Breast epithelium (tissue), 3 donors: ENCODE results near the gene LPAR1.

Experiments used
- POLR2A ChIP-seq: fragments of 450-650 bp; IDR thresholded peaks from one replicate; pipeline ENCODE4 v1.6.1; 2016; ENCODE audit warnings: antibody characterized with exemption, mild to moderate bottlenecking, moderate library complexity
- POLR2AphosphoS5 ChIP-seq, 3 donors: sonication (generic); formaldehyde crosslinking; IDR thresholded peaks; one replicate each; pipeline ENCODE4 v1.6.1; 2017; ENCODE audit warnings: antibody characterized with exemption in 3 of 3
- TF ChIP-seq, protein P1 (sequence below), 3 donors: fragments of 450-650 bp; IDR thresholded peaks; one replicate each; pipeline ENCODE4 v1.5.1; 2016 to 2017; ENCODE audit warnings: antibody characterized with exemption in 3 of 3, mild to moderate bottlenecking in 3 of 3, moderate library complexity in 3 of 3

DNA sequence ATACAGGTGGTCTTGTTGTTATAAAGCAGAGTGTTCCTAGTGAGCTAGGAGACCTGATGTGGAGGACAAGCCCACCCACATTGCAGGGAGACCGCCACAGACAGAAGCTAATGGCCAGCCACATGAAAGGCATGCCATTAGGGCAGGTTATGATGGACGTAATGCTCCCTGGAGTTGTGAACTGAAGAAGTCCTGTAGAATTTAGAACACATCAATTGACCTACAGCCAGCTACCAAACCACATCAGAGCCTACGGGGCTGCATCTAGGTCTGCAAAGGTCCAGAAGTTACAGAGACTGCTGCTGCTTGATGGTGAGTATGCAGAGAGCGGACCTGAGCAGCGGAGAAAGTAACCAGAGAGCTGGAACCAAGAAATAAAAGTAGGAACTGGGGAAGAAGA lies 116.6 kb downstream of the LPAR1 start:
- TF ChIP-seq, protein P1, sequence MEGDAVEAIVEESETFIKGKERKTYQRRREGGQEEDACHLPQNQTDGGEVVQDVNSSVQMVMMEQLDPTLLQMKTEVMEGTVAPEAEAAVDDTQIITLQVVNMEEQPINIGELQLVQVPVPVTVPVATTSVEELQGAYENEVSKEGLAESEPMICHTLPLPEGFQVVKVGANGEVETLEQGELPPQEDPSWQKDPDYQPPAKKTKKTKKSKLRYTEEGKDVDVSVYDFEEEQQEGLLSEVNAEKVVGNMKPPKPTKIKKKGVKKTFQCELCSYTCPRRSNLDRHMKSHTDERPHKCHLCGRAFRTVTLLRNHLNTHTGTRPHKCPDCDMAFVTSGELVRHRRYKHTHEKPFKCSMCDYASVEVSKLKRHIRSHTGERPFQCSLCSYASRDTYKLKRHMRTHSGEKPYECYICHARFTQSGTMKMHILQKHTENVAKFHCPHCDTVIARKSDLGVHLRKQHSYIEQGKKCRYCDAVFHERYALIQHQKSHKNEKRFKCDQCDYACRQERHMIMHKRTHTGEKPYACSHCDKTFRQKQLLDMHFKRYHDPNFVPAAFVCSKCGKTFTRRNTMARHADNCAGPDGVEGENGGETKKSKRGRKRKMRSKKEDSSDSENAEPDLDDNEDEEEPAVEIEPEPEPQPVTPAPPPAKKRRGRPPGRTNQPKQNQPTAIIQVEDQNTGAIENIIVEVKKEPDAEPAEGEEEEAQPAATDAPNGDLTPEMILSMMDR (IDR thresholded peaks at IDR 0.05), result no peak
- no peak for TF ChIP-seq POLR2A
- no peak for TF ChIP-seq POLR2AphosphoS5 (IDR thresholded peaks at IDR 0.05)
